HG02885 (cell line): Measurements from ENCODE around the gene TAF5L.
"Not testable (repeated sequence)": the region's sequence is repeated elsewhere in the genome, so short reads cannot be mapped to it uniquely, and the experiment has no call there.

Experiments
- ATAC-seq: cut with Tn5 transposase; IDR thresholded peaks from one replicate; pipeline ENCODE4 v1.9.1; 2021; ENCODE audit warnings: mild to moderate bottlenecking; ENCODE audit not compliant: unreplicated experiment, poor library complexity

Gene TAF5L

GRCh38 chr1:229614701-229615100 lies 11.2 kb downstream of the TAF5L start:
- ATAC-seq: no peak

GRCh38 chr1:229613938-229614337 lies 12.0 kb downstream of the TAF5L start:
- no peak for ATAC-seq

GRCh38 chr1:229608590-229608989 lies 17.3 kb downstream of the TAF5L start:
- no peak for ATAC-seq

GRCh38 chr1:229607370-229607769 lies 18.6 kb downstream of the TAF5L start:
- no peak for ATAC-seq

GRCh38 chr1:229603371-229604005 lies 22.4 kb downstream of the TAF5L start:
- ATAC-seq: no peak

GRCh38 chr1:229600229-229600628 lies 25.7 kb downstream of the TAF5L start:
- no peak for ATAC-seq

- ATAC-seq: no peak
Observed at GRCh38 chr1:229599218-229599954, 26.5 kb downstream of the TAF5L start.

- no peak for ATAC-seq
Observed at GRCh38 chr1:229597877-229598276, 28.0 kb downstream of the TAF5L start.

- peak; percentile 40 for ATAC-seq
Observed at GRCh38 chr1:229596925-229597699, 28.8 kb downstream of the TAF5L start.

GRCh38 chr1:229595876-229596275 lies 30.0 kb downstream of the TAF5L start:
- not testable (repeated sequence) for ATAC-seq

GRCh38 chr1:229594227-229595008 lies 31.5 kb downstream of the TAF5L start:
- no peak for ATAC-seq

- ATAC-seq: no peak
Observed at GRCh38 chr1:229593800-229594199, 32.1 kb downstream of the TAF5L start.

- no peak for ATAC-seq
Observed at GRCh38 chr1:229590119-229590518, 35.8 kb downstream of the TAF5L start.

GRCh38 chr1:229585338-229585737 lies 40.6 kb downstream of the TAF5L start:
- ATAC-seq: no peak

- ATAC-seq: no peak
Observed at GRCh38 chr1:229582715-229583114, 43.2 kb downstream of the TAF5L start.

- no peak for ATAC-seq
Observed at GRCh38 chr1:229582011-229582694, 43.8 kb downstream of the TAF5L start.

- no peak for ATAC-seq
Observed at GRCh38 chr1:229581485-229581884, 44.4 kb downstream of the TAF5L start.

- peak; percentile 84 for ATAC-seq
Observed at GRCh38 chr1:229579059-229579673, 46.8 kb downstream of the TAF5L start.
